Measurements from ENCODE around the gene ZNF678. TPM values are rescaled to one million over a fixed set of nuclear protein-coding genes. Genes with fewer than 3 reads are reported as not detected.

The ZNF678 gene
- total RNA-seq, 2 donors from 2014 or later, result 17.0 to 21.4 TPM

- WGBS, result 67% methylated on average over 3 of the region's 5 CpGs
- TF ChIP-seq CTCF (IDR thresholded peaks at IDR 0.05) (no peak), POLR2A (IDR thresholded peaks at IDR 0.05) (no peak), POLR2AphosphoS5 (IDR thresholded peaks at IDR 0.05) (no peak)
- Histone ChIP-seq H3K9me3 (no peaks in the 10 kb centered on the region), H3K27ac (no peak overlapping the region), H3K4me3 (no peak overlapping the region), H3K4me1 (replicated peaks) (peaks cover 15% of the 10 kb centered on the region), H3K36me3 (no peaks in the 10 kb centered on the region), H3K27me3 (replicated peaks; ENCODE audit: insufficient read depth) (no peaks in the 10 kb centered on the region)
- intact Hi-C loops (cut with DNase I), result no loop called here
- DNase-seq (ENCODE audit: low spot score), result no peak
Measured at GRCh38 chr1:227546059-227546458, 17.3 kb upstream of the ZNF678 start.

GRCh38 chr1:227546598-227547309, 16.6 kb upstream of the ZNF678 start:
- Histone ChIP-seq H3K4me3 (no peak overlapping the region), H3K27me3 (replicated peaks; ENCODE audit: insufficient read depth) (no peaks in the 10 kb centered on the region), H3K4me1 (replicated peaks) (peaks cover 10% of the 10 kb centered on the region), H3K27ac (no peak overlapping the region), H3K9me3 (no peaks in the 10 kb centered on the region), H3K36me3 (no peaks in the 10 kb centered on the region)
- no peak for TF ChIP-seq POLR2AphosphoS5 (IDR thresholded peaks at IDR 0.05)
- WGBS, result 96% methylated on average over 8 of the region's 8 CpGs
- intact Hi-C loops (cut with DNase I), result no loop called here
- no peak for DNase-seq (ENCODE audit: low spot score)

- Histone ChIP-seq H3K27ac (no peak overlapping the region), H3K27me3 (replicated peaks; ENCODE audit: insufficient read depth) (no peaks in the 10 kb centered on the region), H3K4me1 (replicated peaks) (peaks cover 8% of the 10 kb centered on the region), H3K4me3 (no peak overlapping the region), H3K36me3 (no peaks in the 10 kb centered on the region), H3K9me3 (no peaks in the 10 kb centered on the region)
- DNase-seq (ENCODE audit: low spot score), result no peak
- WGBS, result 78% methylated on average over 8 of the region's 8 CpGs
- TF ChIP-seq CTCF (IDR thresholded peaks at IDR 0.05) (no peak), POLR2AphosphoS5 (IDR thresholded peaks at IDR 0.05) (no peak), POLR2A (IDR thresholded peaks at IDR 0.05) (no peak)
- intact Hi-C loops (cut with DNase I), result no loop called here
Measured at GRCh38 chr1:227547310-227548118, 15.8 kb upstream of the ZNF678 start.

GRCh38 chr1:227548119-227548397, 15.3 kb upstream of the ZNF678 start:
- Histone ChIP-seq H3K27me3 (replicated peaks; ENCODE audit: insufficient read depth) (no peaks in the 10 kb centered on the region), H3K4me3 (no peak overlapping the region), H3K36me3 (no peaks in the 10 kb centered on the region), H3K27ac (no peak overlapping the region), H3K4me1 (replicated peaks) (peaks cover 4% of the 10 kb centered on the region), H3K9me3 (no peaks in the 10 kb centered on the region)
- TF ChIP-seq CTCF (IDR thresholded peaks at IDR 0.05), result no peak
- no peak for TF ChIP-seq POLR2A (IDR thresholded peaks at IDR 0.05)
- TF ChIP-seq POLR2AphosphoS5 (IDR thresholded peaks at IDR 0.05), result no peak
- no peak for DNase-seq (ENCODE audit: low spot score)
- intact Hi-C loops (cut with DNase I), result no loop called here

GRCh38 chr1:227548448-227548847, 14.9 kb upstream of the ZNF678 start:
- H3K4me3 ChIP-seq, result no peak overlapping the region
- TF ChIP-seq POLR2A (IDR thresholded peaks at IDR 0.05) (no peak), CTCF (IDR thresholded peaks at IDR 0.05) (no peak), POLR2AphosphoS5 (IDR thresholded peaks at IDR 0.05) (no peak)
- no peak for DNase-seq (ENCODE audit: low spot score)
- peaks cover 3% of the 10 kb centered on the region for H3K4me1 ChIP-seq (replicated peaks)
- H3K27me3 ChIP-seq (replicated peaks; ENCODE audit: insufficient read depth), result no peaks in the 10 kb centered on the region
- H3K9me3 ChIP-seq, result no peaks in the 10 kb centered on the region
- WGBS, result 71% methylated on average over 3 of the region's 3 CpGs
- H3K36me3 ChIP-seq, result no peaks in the 10 kb centered on the region
- intact Hi-C loops (cut with DNase I), result no loop called here
- no peak overlapping the region for H3K27ac ChIP-seq
